ENCODE data around the gene TRAPPC5. TPM values are rescaled to one million over a fixed set of nuclear protein-coding genes. Genes with fewer than 3 reads are reported as not detected.

The TRAPPC5 gene
- total RNA-seq, 1 donor from 2014 or later: 110 TPM

DNA sequence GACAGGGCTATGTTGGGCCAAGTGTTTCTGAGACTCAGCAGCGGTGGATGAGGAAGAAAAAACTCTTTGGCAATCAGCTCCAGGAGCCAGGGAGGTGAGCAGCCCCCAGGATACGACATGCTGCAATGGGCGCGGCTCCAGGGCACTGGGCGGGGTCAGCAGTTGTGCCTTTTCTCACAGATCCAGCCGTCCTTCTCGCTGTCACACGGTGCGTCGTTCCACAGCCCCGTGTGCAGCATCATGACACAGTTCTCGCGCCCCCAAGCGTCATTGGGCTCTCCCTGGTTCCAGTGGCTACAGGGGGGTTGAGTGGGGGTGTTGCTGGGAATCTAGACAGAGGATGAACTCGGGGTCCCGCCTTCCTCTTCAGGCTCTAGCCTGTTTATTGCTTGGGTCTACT, 48.6 kb downstream of the TRAPPC5 start:
- Histone ChIP-seq H3K9me3 (ENCODE audit: insufficient read depth, low read depth, low read length) (no peaks in the 10 kb centered on the region), H3K4me1 (ENCODE audit: insufficient read depth, low read length) (no peaks in the 10 kb centered on the region), H4K20me1 (ENCODE audit: insufficient read depth, low read length) (no peaks in the 10 kb centered on the region), H3K27ac (ENCODE audit: low read depth, low read length) (no peak overlapping the region), H3K9ac (ENCODE audit: low read length) (no peak overlapping the region), H3K79me2 (ENCODE audit: insufficient read depth, low read length) (no peaks in the 10 kb centered on the region), H3K27me3 (ENCODE audit: insufficient read depth, low read length) (peaks cover 16% of the 10 kb centered on the region), H2AFZ (ENCODE audit: low read depth, low read length) (no peak overlapping the region), H3K4me3 (ENCODE audit: insufficient read depth, low read depth, low read length) (no peak overlapping the region), H3K4me2 (ENCODE audit: low read length) (no peak overlapping the region), H3K36me3 (ENCODE audit: insufficient read depth, low read length) (no peaks in the 10 kb centered on the region)
- TF ChIP-seq, protein P1, sequence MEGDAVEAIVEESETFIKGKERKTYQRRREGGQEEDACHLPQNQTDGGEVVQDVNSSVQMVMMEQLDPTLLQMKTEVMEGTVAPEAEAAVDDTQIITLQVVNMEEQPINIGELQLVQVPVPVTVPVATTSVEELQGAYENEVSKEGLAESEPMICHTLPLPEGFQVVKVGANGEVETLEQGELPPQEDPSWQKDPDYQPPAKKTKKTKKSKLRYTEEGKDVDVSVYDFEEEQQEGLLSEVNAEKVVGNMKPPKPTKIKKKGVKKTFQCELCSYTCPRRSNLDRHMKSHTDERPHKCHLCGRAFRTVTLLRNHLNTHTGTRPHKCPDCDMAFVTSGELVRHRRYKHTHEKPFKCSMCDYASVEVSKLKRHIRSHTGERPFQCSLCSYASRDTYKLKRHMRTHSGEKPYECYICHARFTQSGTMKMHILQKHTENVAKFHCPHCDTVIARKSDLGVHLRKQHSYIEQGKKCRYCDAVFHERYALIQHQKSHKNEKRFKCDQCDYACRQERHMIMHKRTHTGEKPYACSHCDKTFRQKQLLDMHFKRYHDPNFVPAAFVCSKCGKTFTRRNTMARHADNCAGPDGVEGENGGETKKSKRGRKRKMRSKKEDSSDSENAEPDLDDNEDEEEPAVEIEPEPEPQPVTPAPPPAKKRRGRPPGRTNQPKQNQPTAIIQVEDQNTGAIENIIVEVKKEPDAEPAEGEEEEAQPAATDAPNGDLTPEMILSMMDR (IDR thresholded peaks at IDR 0.05; ENCODE audit: insufficient read depth, low read depth, low read length): no peak
- no peak for TF ChIP-seq EZH2 (IDR thresholded peaks at IDR 0.05; ENCODE audit: insufficient read depth, low read length)
- Mint-ChIP-seq H3K36me3 (ENCODE audit: low read depth, unreplicated experiment) (no peaks in the 10 kb centered on the region), H3K27ac (ENCODE audit: unreplicated experiment) (no peak overlapping the region), H3K4me3 (ENCODE audit: unreplicated experiment) (no peak overlapping the region), H3K4me1 (ENCODE audit: low read depth, unreplicated experiment) (no peaks in the 10 kb centered on the region), H3K9me3 (ENCODE audit: unreplicated experiment) (peaks cover 5% of the 10 kb centered on the region), H3K27me3 (ENCODE audit: low read depth, unreplicated experiment) (peaks cover 64% of the 10 kb centered on the region)
- FAIRE-seq: no peak
- no peak for DNase-seq (ENCODE audit: low read depth)

DNA sequence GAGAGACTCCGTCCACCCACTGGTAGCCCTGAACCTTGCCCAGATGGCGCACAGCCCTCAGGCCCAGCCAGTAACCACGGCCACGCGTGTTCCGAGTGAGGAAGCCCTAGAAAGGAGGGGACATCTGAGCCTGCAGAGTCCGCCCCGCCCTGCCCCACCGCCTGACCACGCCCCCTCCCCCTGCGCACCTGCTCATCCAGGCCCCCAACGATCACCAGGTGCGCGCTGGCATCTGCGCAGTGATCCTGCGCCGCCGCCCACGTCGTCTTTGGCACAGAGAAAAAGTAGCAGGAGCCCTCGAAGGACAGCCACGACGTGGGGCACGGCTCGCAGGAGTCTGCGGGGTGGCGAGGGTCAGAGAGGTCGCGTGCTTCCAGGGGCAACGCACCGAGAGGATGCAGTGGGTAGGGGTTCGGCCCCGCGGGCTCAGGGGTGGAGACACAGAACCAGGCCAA, 49.2 kb downstream of the TRAPPC5 start:
- no peaks in the 10 kb centered on the region for H3K9me3 ChIP-seq (ENCODE audit: insufficient read depth, low read depth, low read length)
- H3K4me1 ChIP-seq (ENCODE audit: insufficient read depth, low read length): no peaks in the 10 kb centered on the region
- H3K27ac Mint-ChIP-seq (ENCODE audit: unreplicated experiment): no peak overlapping the region
- no peaks in the 10 kb centered on the region for H4K20me1 ChIP-seq (ENCODE audit: insufficient read depth, low read length)
- H3K27me3 Mint-ChIP-seq (ENCODE audit: low read depth, unreplicated experiment): peaks cover 64% of the 10 kb centered on the region
- no peaks in the 10 kb centered on the region for H3K79me2 ChIP-seq (ENCODE audit: insufficient read depth, low read length)
- no peak overlapping the region for H3K9ac ChIP-seq (ENCODE audit: low read length)
- no peak overlapping the region for H2AFZ ChIP-seq (ENCODE audit: low read depth, low read length)
- H3K4me3 Mint-ChIP-seq (ENCODE audit: unreplicated experiment): no peak overlapping the region
- FAIRE-seq (no peak), DNase-seq (ENCODE audit: low read depth) (no peak)
- no peaks in the 10 kb centered on the region for H3K36me3 Mint-ChIP-seq (ENCODE audit: low read depth, unreplicated experiment)
- H3K27me3 ChIP-seq (ENCODE audit: insufficient read depth, low read length): peaks cover 17% of the 10 kb centered on the region
- H3K9me3 Mint-ChIP-seq (ENCODE audit: unreplicated experiment): peaks cover 5% of the 10 kb centered on the region
- no peak overlapping the region for H3K4me3 ChIP-seq (ENCODE audit: insufficient read depth, low read depth, low read length)
- no peaks in the 10 kb centered on the region for H3K36me3 ChIP-seq (ENCODE audit: insufficient read depth, low read length)
- no peak overlapping the region for H3K27ac ChIP-seq (ENCODE audit: low read depth, low read length)
- TF ChIP-seq, protein P1 (IDR thresholded peaks at IDR 0.05; ENCODE audit: insufficient read depth, low read depth, low read length): no peak
- peak; percentile 29 for TF ChIP-seq EZH2 (IDR thresholded peaks at IDR 0.05; ENCODE audit: insufficient read depth, low read length)
- no peak overlapping the region for H3K4me2 ChIP-seq (ENCODE audit: low read length)
- H3K4me1 Mint-ChIP-seq (ENCODE audit: low read depth, unreplicated experiment): no peaks in the 10 kb centered on the region

DNA sequence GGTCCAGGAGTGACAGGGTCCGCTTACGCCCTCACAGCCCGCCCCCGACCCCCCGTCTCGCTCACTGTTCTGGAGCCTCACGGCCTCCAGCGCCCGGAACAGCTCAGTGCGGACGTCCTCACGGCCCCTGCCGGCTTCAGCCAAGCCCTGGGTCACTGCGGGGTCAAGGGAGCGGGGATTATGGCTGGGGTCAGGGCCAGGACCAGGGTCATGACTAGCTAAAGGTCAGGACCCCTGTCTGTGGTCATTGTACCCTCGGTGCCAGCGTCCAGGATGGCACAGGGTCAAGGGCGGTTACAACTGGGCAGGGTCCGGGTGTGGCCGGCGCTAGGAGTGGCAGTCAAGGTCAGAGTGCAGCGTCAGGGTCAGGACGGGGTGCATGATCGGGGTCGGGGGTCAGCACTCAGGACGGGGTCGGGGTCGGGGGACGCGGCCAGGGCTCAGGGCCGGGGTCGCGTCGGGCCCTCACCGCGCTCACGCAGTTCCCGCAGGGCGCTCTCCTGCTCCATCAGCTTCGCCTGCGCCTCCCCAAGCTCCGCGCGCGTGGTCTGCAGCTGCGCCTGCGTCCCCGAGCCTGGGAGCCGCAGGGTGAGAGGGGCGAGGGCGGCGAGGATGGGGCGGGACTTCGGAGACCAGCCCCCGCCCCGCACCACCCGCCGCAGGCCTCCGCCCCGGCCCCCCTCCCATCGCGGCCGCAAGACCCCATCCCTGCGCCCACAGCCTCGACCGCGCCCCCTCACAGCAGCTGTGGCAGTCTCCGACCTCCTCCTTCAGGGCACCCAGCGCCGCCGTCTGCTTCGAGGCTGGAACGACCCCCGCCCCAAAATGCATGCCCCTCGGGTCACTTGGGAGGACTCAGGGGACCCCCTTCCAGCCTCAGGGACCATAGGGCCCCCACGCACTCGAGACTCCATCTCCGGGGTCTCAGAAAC, 49.9 kb downstream of the TRAPPC5 start:
- H3K4me2 ChIP-seq (ENCODE audit: low read length): no peak overlapping the region
- H3K4me1 Mint-ChIP-seq (ENCODE audit: low read depth, unreplicated experiment): no peaks in the 10 kb centered on the region
- H3K36me3 ChIP-seq (ENCODE audit: insufficient read depth, low read length): no peaks in the 10 kb centered on the region
- H3K27ac Mint-ChIP-seq (ENCODE audit: unreplicated experiment): no peak overlapping the region
- no peak overlapping the region for H3K9ac ChIP-seq (ENCODE audit: low read length)
- H3K4me3 ChIP-seq (ENCODE audit: insufficient read depth, low read depth, low read length): no peak overlapping the region
- DNase-seq (ENCODE audit: low read depth) (no peak), FAIRE-seq (no peak)
- no peak overlapping the region for H3K4me3 Mint-ChIP-seq (ENCODE audit: unreplicated experiment)
- H3K9me3 Mint-ChIP-seq (ENCODE audit: unreplicated experiment): peaks cover 5% of the 10 kb centered on the region
- peak; percentile 47 for TF ChIP-seq EZH2 (IDR thresholded peaks at IDR 0.05; ENCODE audit: insufficient read depth, low read length)
- TF ChIP-seq, protein P1 (IDR thresholded peaks at IDR 0.05; ENCODE audit: insufficient read depth, low read depth, low read length): no peak
- no peak overlapping the region for H3K27ac ChIP-seq (ENCODE audit: low read depth, low read length)
- no peaks in the 10 kb centered on the region for H3K4me1 ChIP-seq (ENCODE audit: insufficient read depth, low read length)
- peaks cover 19% of the 10 kb centered on the region for H3K27me3 ChIP-seq (ENCODE audit: insufficient read depth, low read length)
- H2AFZ ChIP-seq (ENCODE audit: low read depth, low read length): no peak overlapping the region
- H3K36me3 Mint-ChIP-seq (ENCODE audit: low read depth, unreplicated experiment): no peaks in the 10 kb centered on the region
- peaks cover 67% of the 10 kb centered on the region for H3K27me3 Mint-ChIP-seq (ENCODE audit: low read depth, unreplicated experiment)
- no peaks in the 10 kb centered on the region for H3K79me2 ChIP-seq (ENCODE audit: insufficient read depth, low read length)
- H3K9me3 ChIP-seq (ENCODE audit: insufficient read depth, low read depth, low read length): no peaks in the 10 kb centered on the region
- H4K20me1 ChIP-seq (ENCODE audit: insufficient read depth, low read length): no peaks in the 10 kb centered on the region
